Measurements from ENCODE around the gene IFITM5.

DNA sequence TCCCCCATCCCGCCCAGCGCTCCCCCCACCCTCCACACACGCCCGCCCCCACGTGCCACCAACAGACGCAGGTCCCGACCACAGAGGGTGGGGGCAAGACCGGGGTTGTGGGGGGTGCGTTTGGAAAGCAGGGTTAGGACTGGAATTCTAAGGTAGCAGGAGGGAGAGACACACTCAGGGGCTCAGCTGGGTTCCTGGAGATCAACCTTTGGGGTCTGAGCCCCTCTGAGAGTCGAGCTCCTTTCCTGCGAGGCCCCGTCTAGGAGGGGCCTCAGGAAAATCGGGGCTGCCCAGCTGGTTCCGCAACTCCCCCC, 10.0 kb downstream of the IFITM5 start:
- TF ChIP-seq POLR2AphosphoS5 (IDR thresholded peaks at IDR 0.05) (no peak), POLR2A (IDR thresholded peaks at IDR 0.05) (no peak)
- TF ChIP-seq, protein P1, sequence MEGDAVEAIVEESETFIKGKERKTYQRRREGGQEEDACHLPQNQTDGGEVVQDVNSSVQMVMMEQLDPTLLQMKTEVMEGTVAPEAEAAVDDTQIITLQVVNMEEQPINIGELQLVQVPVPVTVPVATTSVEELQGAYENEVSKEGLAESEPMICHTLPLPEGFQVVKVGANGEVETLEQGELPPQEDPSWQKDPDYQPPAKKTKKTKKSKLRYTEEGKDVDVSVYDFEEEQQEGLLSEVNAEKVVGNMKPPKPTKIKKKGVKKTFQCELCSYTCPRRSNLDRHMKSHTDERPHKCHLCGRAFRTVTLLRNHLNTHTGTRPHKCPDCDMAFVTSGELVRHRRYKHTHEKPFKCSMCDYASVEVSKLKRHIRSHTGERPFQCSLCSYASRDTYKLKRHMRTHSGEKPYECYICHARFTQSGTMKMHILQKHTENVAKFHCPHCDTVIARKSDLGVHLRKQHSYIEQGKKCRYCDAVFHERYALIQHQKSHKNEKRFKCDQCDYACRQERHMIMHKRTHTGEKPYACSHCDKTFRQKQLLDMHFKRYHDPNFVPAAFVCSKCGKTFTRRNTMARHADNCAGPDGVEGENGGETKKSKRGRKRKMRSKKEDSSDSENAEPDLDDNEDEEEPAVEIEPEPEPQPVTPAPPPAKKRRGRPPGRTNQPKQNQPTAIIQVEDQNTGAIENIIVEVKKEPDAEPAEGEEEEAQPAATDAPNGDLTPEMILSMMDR (IDR thresholded peaks at IDR 0.05 in 8 of 11, conservative IDR thresholded peaks at IDR 0.05 in 3 of 11): no peak

Data from spleen (tissue), 7 donors.